Forelimb muscle (tissue), 1 donor: ENCODE data around the gene YPEL1. TPM values are rescaled to one million over a fixed set of nuclear protein-coding genes. Genes with fewer than 3 reads are reported as not detected.
"Not testable (repeated sequence)": the region's sequence is repeated elsewhere in the genome, so short reads cannot be mapped to it uniquely, and the experiment has no call there.

ENCODE experiments used
- DNase-seq: peaks from one replicate; pipeline ENCODE4 v3.0.0-alpha.2; 2013; ENCODE audit warnings: low read depth
- polyA plus RNA-seq: library from polyadenylated mRNA; unstranded; fragments of 120-200 nt; gene quantifications from one replicate; pipeline ENCODE4 v1.2.1, GENCODE V29; 2013; ENCODE audit not compliant: insufficient read length

The YPEL1 gene
- polyA plus RNA-seq, 1 donor: 18.6 TPM

- DNase-seq: no peak
Observed at GRCh38 chr22:21699643-21700042, 36.0 kb downstream of the YPEL1 start.

GRCh38 chr22:21698430-21699329 lies 36.9 kb downstream of the YPEL1 start:
- no peak for DNase-seq

DNA sequence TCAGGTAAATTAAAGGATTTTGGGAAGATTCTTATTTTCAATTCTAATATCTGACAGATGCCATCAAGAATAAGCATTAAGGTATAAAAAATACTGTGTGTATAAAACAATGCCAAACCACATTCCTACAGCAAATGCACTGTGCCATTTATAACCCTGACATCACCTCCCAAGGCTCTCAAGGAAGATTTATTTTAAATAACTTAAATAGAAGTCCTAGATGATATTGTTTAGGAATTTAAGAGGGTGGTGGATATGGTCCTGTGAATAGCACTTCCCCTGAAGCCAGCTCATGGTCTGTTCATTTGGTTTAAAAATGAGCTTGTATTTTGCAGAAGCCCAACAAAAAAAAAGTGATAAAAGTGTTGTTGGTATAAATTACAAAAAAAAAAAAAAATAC lies 37.7 kb downstream of the YPEL1 start:
- DNase-seq: no peak

GRCh38 chr22:21697021-21697771 lies 38.4 kb downstream of the YPEL1 start:
- no peak for DNase-seq

DNA sequence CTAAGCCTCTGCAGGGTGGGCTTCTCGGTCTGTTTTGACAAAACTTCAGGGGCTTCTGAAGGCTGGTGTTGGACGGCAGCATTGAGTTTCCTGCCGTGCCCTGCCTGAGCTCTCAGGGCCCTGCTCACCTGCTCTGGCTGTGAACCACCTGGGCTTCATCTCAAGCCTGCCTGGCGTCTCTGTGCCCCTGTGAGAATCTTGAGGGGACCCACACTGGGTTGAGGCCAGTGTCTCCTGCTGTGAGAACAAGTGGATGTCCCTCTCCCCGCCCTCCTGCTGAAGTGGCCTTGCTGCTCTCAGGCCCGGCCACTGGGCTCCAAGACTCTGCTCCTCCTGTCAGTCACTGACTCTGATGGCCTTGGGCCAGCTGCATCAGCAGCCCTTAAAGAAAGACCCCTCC lies 39.5 kb downstream of the YPEL1 start:
- DNase-seq: no peak

GRCh38 chr22:21695430-21696085 lies 40.0 kb downstream of the YPEL1 start:
- DNase-seq: no peak

DNA sequence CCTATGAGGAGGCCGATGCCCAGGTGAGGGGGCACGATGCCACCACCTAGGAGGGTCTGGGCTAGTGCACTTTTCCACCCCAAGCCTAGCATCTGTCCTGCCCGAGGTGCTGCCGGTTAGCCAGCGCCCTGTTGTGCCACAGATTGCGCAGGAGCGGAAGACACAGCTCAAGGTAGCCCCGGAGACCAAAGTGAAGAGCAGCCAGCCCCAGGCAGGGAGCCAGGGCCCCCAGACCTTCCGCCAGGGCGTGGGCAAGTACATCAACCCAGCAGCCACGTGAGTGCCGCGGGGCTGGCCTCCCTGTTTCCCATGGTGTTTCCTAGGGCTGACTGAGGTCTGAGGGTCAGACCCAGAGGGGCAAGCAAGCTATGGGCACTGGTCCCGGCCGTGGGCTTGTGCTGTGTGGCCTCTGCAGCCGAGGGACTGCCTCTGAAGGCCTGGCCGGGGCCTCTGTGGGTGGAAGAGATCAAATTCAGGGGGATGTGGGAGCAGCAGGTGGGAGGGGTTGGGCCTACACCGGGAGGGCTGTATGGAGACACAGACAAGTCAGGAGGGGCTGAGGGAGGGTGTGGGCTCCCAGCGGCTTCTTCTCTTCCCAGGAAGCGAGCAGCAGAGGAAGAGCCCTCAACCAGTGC lies 40.7 kb downstream of the YPEL1 start:
- DNase-seq: no peak

DNA sequence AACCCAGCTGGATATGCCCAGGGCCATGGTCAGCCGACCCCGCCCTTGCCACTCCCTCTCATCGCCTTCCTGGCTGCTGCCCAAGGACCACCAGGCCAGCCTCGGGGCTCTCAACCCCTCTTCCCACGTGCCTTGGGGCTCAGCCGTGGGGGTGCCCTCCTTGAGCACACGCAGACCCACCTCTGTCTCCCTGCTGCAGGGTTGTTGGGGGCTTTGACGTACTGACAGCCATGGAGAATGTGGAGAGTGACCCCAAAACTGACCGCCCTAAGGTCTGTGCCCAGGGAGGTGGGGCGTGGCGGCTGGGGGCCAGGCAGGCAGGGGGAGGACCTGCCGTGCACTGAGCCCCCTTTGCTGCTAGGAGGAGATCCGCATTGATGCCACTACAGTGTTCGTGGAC lies 41.2 kb downstream of the YPEL1 start:
- no peak for DNase-seq

DNA sequence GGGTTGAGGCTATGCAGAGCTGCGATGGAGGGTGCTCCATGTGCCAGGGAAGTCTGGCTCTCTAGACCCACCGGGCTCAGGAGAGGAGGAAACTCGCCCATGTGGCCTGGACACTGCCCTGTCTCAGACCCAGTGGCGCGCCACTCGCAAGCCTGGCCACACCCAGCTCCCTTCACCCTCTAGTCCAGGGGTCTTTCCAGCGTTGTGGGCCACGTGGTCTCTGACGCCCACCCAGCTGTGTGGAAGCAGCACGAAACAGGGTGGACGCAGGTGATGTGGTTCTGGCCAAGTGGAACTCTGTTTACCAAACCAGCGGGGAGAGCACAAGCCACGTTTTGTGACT lies 41.6 kb downstream of the YPEL1 start:
- no peak for DNase-seq

DNA sequence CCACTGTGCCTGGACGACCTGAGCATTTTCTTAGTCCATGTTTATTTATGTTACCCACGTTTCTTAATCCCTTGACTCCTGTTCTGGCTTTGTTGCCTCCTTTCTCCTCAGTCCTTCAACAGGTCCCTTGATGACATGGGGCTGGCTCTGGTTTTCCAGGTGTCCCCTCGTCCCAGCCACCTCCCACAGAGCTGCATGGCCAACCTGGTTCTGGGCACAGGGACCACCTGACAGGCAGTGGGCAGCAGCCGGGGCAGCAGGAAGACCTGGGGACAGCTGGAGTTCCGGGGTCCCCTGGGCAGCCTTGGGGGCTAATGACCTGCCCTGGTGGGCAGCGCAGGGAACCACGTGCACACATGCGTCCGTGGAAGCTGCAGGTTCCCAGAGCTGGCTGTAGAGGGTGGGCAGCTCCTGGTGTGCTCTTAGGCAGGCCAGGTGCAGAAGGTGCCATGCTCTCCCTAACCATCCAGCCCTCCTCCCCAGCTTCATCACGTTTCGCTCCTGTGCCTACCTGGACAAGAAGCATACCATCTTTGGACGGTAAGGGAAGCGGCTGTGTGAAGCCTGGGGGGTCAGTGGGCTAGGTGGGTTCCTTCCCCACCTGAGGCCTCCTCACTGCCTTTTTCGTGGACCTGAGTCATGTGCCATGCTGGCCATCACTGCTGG lies 42.1 kb downstream of the YPEL1 start:
- no peak for DNase-seq

GRCh38 chr22:21692856-21693255 lies 42.7 kb downstream of the YPEL1 start:
- DNase-seq: not testable (repeated sequence)

DNA sequence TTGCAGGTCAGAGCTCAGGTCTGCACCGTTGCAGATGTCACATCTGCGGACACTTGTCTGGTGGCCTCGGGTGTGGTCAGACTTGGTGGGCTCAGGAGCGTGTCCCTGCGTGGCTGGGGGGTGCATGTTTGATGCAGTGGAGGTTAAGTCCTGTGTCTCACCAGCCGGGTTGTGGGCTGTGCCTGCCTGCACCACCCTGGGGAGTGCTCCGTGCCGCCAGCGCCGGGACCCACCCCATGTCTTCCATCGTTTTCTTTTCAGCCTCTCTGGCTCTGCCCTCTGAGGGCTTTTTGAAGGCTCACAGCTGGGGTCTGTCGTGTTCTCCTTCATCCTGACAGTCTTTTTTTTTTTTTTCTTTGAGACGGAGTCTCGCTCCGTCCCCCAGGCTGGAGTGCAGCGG lies 43.8 kb downstream of the YPEL1 start:
- no peak for DNase-seq

DNA sequence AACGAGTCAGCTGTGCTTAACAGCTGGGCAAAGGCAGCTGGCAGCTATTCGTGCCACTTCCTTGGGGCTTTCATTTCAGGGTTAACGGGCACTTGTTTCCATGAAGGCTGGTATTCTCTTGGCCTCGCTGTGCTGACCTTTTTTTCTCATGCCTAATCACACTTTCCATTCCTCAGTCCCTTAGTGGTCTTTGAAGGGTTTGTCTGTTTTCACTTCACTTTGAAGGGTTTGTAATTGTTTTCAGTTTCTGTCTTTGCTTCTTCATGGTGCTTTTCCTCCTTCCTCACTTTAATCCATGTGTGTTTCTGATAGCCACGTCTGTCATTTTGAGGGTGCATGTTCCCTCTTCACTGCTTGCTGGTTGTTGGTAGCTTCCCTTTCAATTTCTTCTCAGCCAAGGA lies 45.2 kb downstream of the YPEL1 start:
- DNase-seq: no peak

- no peak for DNase-seq
Observed at GRCh38 chr22:21688706-21689381, 46.8 kb downstream of the YPEL1 start.

DNA sequence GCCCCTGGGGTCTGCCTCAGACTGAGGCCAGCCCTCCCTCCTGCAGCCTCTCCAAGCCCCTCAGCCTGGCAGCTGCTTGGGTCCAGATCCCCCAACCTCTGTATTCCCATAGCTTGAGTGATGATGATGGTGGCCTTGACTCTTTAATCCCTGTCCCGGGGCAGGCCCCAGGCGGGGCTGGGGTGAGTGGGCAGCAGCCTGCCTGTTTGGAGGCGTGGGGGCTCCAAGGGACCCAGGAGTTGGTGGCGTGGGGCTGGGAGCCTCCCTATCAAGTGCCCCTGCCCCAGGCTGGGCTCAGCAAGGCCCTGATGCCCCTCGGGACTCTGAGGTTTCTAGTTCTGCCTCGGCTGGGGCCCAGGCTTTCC lies 47.3 kb downstream of the YPEL1 start:
- no peak for DNase-seq

DNA sequence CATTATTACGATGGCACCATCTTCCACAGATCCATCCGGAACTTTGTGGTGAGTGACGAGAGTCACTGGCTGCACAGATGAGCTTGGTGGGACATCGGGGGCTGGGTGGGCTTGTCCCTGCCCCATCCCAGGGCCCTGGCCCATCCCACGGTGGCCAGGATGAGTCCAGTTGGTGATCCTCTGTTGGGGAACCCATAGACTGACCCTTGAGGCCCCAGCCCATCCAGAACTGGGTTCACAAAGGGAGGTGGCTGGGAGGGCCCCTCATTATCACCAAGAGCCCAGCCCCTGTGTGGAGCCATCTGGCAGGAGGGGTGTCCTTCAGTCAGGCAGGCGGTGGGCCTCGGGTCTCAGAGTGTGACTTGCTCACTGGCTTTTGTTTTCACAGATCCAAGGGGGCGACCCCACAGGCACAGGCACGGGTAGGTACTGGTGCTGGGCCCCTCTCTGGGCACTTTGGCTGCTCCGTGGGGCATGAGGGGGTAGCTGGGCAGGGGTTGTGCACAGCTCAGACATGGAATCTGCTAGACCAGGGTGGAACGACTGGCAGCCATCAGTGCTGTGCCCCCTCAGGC lies 47.8 kb downstream of the YPEL1 start:
- no peak for DNase-seq

GRCh38 chr22:21686634-21687393 lies 48.8 kb downstream of the YPEL1 start:
- DNase-seq: no peak

GRCh38 chr22:21686193-21686608 lies 49.4 kb downstream of the YPEL1 start:
- DNase-seq: no peak

GRCh38 chr22:21685164-21685513 lies 50.5 kb downstream of the YPEL1 start:
- DNase-seq: no peak
